Lung (tissue), 12 donors: ENCODE data around the gene LRP1B. TPM values are rescaled to one million over a fixed set of nuclear protein-coding genes. Genes with fewer than 3 reads are reported as not detected.

Experiments used
- ATAC-seq: fragments of 200-7000 bp; cut with Tn5 transposase; one replicate; pipeline ENCODE4 v1.9.1; 2020; ENCODE audit warnings: moderate number of reproducible peaks; ENCODE audit not compliant: insufficient read depth, low FRiP score
- DNase-seq, 3 donors: peaks; one replicate each; pipeline ENCODE4 v3.0.0-alpha.2; 2013 to 2017
- H3K27ac ChIP-seq, 2 donors: one replicate each; pipeline ENCODE4 v1.5.1; 2013; ENCODE audit warnings: mild to moderate bottlenecking in 2 of 2, moderate library complexity in 2 of 2, control low read depth in 1 of 2, inconsistent platforms in 1 of 2, low read depth in 1 of 2, low read length in 1 of 2
- H3K27me3 ChIP-seq, 3 donors: one replicate each; pipeline ENCODE4 v1.5.1; 2013; ENCODE audit warnings: low read length in 2 of 3; ENCODE audit not compliant: control insufficient read depth in 3 of 3, insufficient read depth in 3 of 3
- H3K36me3 ChIP-seq, 4 donors: one replicate each; pipeline ENCODE4 v1.5.1; 2013; ENCODE audit warnings: low read length in 4 of 4, mild to moderate bottlenecking in 1 of 4, moderate library complexity in 1 of 4; ENCODE audit not compliant: control insufficient read depth in 4 of 4, insufficient read depth in 4 of 4
- H3K4me1 ChIP-seq, 5 donors: one replicate each; pipeline ENCODE4 v1.5.1; 2013; ENCODE audit warnings: low read length in 5 of 5, mild to moderate bottlenecking in 2 of 5, moderate library complexity in 1 of 5; ENCODE audit not compliant: control insufficient read depth in 5 of 5, insufficient read depth in 5 of 5
- H3K4me3 ChIP-seq: one replicate; pipeline ENCODE4 v1.5.1; 2013; ENCODE audit warnings: mild to moderate bottlenecking, control low read depth, moderate library complexity
- H3K9ac ChIP-seq, 2 donors: one replicate each; pipeline ENCODE4 v1.5.1; 2013; ENCODE audit warnings: low read length in 2 of 2, control low read depth in 1 of 2; ENCODE audit not compliant: insufficient read depth in 1 of 2
- H3K9me3 ChIP-seq, 4 donors: one replicate each; pipeline ENCODE4 v1.5.1; 2013; ENCODE audit warnings: low read length in 3 of 4, mild to moderate bottlenecking in 1 of 4, moderate library complexity in 1 of 4; ENCODE audit not compliant: control insufficient read depth in 4 of 4, insufficient read depth in 3 of 4
- CTCF ChIP-seq: IDR thresholded peaks from 2 replicates; pipeline ENCODE4 v1.5.1; 2012; ENCODE audit warnings: mild to moderate bottlenecking; ENCODE audit errors: control extremely low read depth, extremely low read depth
- WGBS, 2 donors: extraction: QIAGEN DNeasy Blood & Tissue Kit; methylation state at CpG; one replicate each; pipeline ENCODE4 v1.1.7; 2013; 5-methylcytosine and 5-hydroxymethylcytosine counted together
- polyA plus RNA-seq, 2 donors: library from polyadenylated mRNA; stranded (reverse); fragments of 200-250 nt; gene quantifications; one replicate each; pipeline ENCODE4 v1.2.1, GENCODE V29; 2013
- total RNA-seq, 2 donors: library from RNA; depleted of rRNA in 1 of 2; stranded (reverse); fragments of >200 nt in 1 of 2; gene quantifications; one replicate each; pipeline ENCODE4 v1.2.1, GENCODE V29; 2014 to 2021
- donor health status: control.
- donor health status: control.
- donor health status: Bipolar disorder and iron deficiency.
- donor health status: healthy.
- donor health status: DM: yes; HTN: yes; CAD: no.

Gene LRP1B
- total and polyA plus RNA-seq, 4 donors: 0.01 to 6.5 (median 0.16) TPM

GRCh38 chr2:141380008-141380979 is 750.5 kb downstream of the LRP1B start:
- TF ChIP-seq CTCF: no peak
- Histone ChIP-seq H3K4me1 (no peaks in the 10 kb centered on the region), H3K4me3 (no peak overlapping the region), H3K9ac (no peak overlapping the region), H3K36me3 (no peaks in the 10 kb centered on the region), H3K27ac (no peak overlapping the region), H3K9me3 (peaks cover 0 to 5% (median 0%) of the 10 kb centered on the region in 4 donors), H3K27me3 (no peaks in the 10 kb centered on the region)
- 74 to 75% methylated on average over 7 of the region's 7 CpGs for WGBS, 2 donors
- peak in 1 of 3 donors; percentile 1 for DNase-seq
- ATAC-seq: peak; percentile 27

- ATAC-seq: no peak
- 84 to 96% methylated on average over 1 of the region's 1 CpG for WGBS, 2 donors
- Histone ChIP-seq H3K4me1 (no peaks in the 10 kb centered on the region), H3K36me3 (no peaks in the 10 kb centered on the region), H3K27ac (no peak overlapping the region), H3K9me3 (no peaks in the 10 kb centered on the region), H3K27me3 (no peaks in the 10 kb centered on the region), H3K9ac (no peak overlapping the region), H3K4me3 (no peak overlapping the region)
- TF ChIP-seq CTCF: no peak
- peak in 1 of 3 donors; percentile 1 for DNase-seq
These were observed 766.0 kb downstream of the LRP1B start for GRCh38 chr2:141364821-141365220.

- no peak overlapping the region for H3K4me3 ChIP-seq
- H3K9ac ChIP-seq: no peak overlapping the region
- 93 to 95% methylated on average over 4 of the region's 4 CpGs for WGBS, 2 donors
- DNase-seq (no peak), ATAC-seq (no peak)
- H3K4me1 ChIP-seq: no peaks in the 10 kb centered on the region
- H3K36me3 ChIP-seq: no peaks in the 10 kb centered on the region
- H3K27ac ChIP-seq: no peak overlapping the region
- no peaks in the 10 kb centered on the region for H3K27me3 ChIP-seq
- TF ChIP-seq CTCF: no peak
- no peaks in the 10 kb centered on the region for H3K9me3 ChIP-seq
These were observed 768.5 kb downstream of the LRP1B start for GRCh38 chr2:141362311-141362710.
